Epithelial cell of proximal tubule (primary cell): ENCODE results near the gene WDR43. TPM values are rescaled to one million over a fixed set of nuclear protein-coding genes. Genes with fewer than 3 reads are reported as not detected.
A peak's percentile ranks its signal among the peaks of the same experiment; 100 is the strongest.

ENCODE experiments used
- DNase-seq: peaks from one replicate; pipeline ENCODE4 v3.0.0-alpha.2; 2011; ENCODE audit warnings: low read depth
- H3K4me3 ChIP-seq: 2 replicates; pipeline ENCODE4 v1.5.1; 2011; ENCODE audit warnings: low read depth, mild to moderate bottlenecking, low read length
- CTCF ChIP-seq: conservative IDR thresholded peaks from 2 replicates; pipeline ENCODE4 v1.5.1; 2012; ENCODE audit warnings: low read depth, mild to moderate bottlenecking, low read length
- total RNA-seq: library from RNA; depleted of rRNA; stranded (reverse); fragments of >200 nt; gene quantifications from 2 replicates; pipeline ENCODE4 v1.2.3, GENCODE V29; 2015

Gene WDR43
- total RNA-seq, 1 donor from 2014 or later, result 52.2 TPM

- TF ChIP-seq CTCF, result no peak
- no peak overlapping the region for H3K4me3 ChIP-seq
- no peak for DNase-seq
These were observed 7.4 kb downstream of the WDR43 start for GRCh38 chr2:28901841-28902240.

- TF ChIP-seq CTCF, result no peak
- no peak overlapping the region for H3K4me3 ChIP-seq
- DNase-seq, result no peak
These were observed 8.1 kb downstream of the WDR43 start for GRCh38 chr2:28902584-28902983.

GRCh38 chr2:28904295-28904694 lies 9.8 kb downstream of the WDR43 start:
- H3K4me3 ChIP-seq, result no peak overlapping the region
- no peak for TF ChIP-seq CTCF
- peak; percentile 76 for DNase-seq

GRCh38 chr2:28904802-28905457 lies 10.5 kb downstream of the WDR43 start:
- no peak for TF ChIP-seq CTCF
- H3K4me3 ChIP-seq, result no peak overlapping the region
- peak; percentile 75 for DNase-seq

GRCh38 chr2:28905533-28905932 lies 11.1 kb downstream of the WDR43 start:
- TF ChIP-seq CTCF, result no peak
- no peak overlapping the region for H3K4me3 ChIP-seq
- DNase-seq, result no peak

- no peak overlapping the region for H3K4me3 ChIP-seq
- no peak for TF ChIP-seq CTCF
- DNase-seq, result no peak
These were observed 11.9 kb downstream of the WDR43 start for GRCh38 chr2:28906376-28906775.

GRCh38 chr2:28906821-28907220 lies 12.4 kb downstream of the WDR43 start:
- no peak for TF ChIP-seq CTCF
- no peak overlapping the region for H3K4me3 ChIP-seq
- DNase-seq, result no peak
